ENCODE data around the gene RBM38. TPM values are rescaled to one million over a fixed set of nuclear protein-coding genes. Genes with fewer than 3 reads are reported as not detected.
"Not testable (repeated sequence)": the region's sequence is repeated elsewhere in the genome, so short reads cannot be mapped to it uniquely, and the experiment has no call there.

Gene RBM38
- total RNA-seq, 4 donors from 2014 or later, result 11.0 to 16.0 (median 12.0) TPM

DNA sequence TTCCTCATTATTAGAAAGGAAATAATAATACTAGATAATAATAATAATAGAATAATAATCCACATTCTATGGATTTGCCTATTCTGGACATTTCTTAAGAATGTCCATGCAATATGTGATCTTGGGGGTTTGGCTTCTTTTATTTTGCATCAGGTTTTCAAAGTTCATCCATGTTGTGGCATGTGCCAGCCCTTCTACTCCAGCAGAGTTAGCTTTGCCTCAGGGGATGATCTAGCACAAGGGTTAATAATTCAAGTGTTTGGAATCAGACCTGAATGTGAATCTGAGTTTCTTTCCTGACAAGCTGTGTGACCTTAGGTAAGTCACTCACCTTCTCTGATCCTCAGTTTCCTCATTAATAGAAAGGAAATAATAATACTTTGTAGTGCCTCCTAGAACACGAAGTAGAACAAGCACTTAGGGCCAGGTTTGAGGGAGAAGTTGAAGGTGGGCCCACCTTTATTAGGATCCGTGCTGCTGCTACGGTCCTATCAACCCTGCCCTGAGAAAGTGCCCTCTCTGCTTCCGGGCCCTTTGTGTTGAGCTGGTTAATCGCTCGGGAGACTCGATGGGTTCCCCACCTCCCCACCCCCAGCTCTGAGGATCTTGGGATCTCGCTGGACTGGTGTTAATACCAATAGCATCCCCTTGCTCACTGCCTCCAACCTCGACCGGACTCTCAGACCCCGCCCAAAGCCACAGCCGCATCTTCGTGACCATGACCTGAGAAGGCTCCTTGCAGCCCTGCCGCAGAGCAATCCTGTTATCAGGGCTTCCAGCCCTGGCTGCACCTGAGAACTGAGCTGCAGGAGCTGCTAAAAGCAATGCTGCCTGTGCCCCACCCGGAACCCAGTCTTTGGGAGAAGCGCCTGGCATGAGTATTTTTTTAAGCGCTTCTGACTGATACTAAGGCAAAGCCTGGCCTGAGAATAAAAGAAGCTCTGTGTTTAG is 26.9 kb downstream of the RBM38 start:
- H3K4me3 ChIP-seq (replicated peaks in 1 of 3), result no peak overlapping the region
- intact Hi-C loops (cut with DNase I), result no loop called here
- TF ChIP-seq, protein P1, sequence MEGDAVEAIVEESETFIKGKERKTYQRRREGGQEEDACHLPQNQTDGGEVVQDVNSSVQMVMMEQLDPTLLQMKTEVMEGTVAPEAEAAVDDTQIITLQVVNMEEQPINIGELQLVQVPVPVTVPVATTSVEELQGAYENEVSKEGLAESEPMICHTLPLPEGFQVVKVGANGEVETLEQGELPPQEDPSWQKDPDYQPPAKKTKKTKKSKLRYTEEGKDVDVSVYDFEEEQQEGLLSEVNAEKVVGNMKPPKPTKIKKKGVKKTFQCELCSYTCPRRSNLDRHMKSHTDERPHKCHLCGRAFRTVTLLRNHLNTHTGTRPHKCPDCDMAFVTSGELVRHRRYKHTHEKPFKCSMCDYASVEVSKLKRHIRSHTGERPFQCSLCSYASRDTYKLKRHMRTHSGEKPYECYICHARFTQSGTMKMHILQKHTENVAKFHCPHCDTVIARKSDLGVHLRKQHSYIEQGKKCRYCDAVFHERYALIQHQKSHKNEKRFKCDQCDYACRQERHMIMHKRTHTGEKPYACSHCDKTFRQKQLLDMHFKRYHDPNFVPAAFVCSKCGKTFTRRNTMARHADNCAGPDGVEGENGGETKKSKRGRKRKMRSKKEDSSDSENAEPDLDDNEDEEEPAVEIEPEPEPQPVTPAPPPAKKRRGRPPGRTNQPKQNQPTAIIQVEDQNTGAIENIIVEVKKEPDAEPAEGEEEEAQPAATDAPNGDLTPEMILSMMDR (IDR thresholded peaks at IDR 0.05), result no peak
- no peak for TF ChIP-seq POLR2A (IDR thresholded peaks at IDR 0.05)
- no peak overlapping the region for H3K27ac ChIP-seq
- DNase-seq, result no peak
- WGBS, 2 donors, result 58 to 64% methylated on average over 17 of the region's 17 CpGs
- no peaks in the 10 kb centered on the region for H3K9me3 ChIP-seq
- no peaks in the 10 kb centered on the region for H3K27me3 ChIP-seq
- H3K4me1 ChIP-seq, result no peaks in the 10 kb centered on the region
- no peaks in the 10 kb centered on the region for H3K36me3 ChIP-seq

DNA sequence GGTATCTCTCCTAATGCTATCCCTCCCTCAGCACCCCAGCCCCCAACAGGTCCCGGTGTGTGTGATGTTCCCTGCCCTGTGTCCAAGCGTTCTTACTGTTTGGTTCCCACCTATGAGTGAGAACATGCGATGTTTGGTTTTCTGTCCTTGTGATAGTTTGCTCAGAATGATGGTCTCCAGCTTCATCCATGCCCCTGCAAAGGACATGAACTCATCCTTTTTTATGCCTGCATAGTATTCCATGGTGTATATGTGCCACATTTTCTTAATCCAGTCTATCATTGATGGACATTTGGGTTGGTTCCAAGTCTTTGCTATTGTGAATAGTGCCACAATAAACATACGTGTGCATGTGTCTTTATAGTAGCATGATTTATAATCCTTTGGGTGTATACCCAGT is 28.3 kb downstream of the RBM38 start:
- H3K4me1 ChIP-seq; H3K9me3 ChIP-seq; H3K36me3 ChIP-seq; DNase-seq; H3K4me3 ChIP-seq (replicated peaks in 1 of 3); H3K27me3 ChIP-seq; H3K27ac ChIP-seq; intact Hi-C loops (cut with DNase I): not testable (repeated sequence)
- 95 to 96% methylated on average over 4 of the region's 4 CpGs for WGBS, 2 donors

DNA sequence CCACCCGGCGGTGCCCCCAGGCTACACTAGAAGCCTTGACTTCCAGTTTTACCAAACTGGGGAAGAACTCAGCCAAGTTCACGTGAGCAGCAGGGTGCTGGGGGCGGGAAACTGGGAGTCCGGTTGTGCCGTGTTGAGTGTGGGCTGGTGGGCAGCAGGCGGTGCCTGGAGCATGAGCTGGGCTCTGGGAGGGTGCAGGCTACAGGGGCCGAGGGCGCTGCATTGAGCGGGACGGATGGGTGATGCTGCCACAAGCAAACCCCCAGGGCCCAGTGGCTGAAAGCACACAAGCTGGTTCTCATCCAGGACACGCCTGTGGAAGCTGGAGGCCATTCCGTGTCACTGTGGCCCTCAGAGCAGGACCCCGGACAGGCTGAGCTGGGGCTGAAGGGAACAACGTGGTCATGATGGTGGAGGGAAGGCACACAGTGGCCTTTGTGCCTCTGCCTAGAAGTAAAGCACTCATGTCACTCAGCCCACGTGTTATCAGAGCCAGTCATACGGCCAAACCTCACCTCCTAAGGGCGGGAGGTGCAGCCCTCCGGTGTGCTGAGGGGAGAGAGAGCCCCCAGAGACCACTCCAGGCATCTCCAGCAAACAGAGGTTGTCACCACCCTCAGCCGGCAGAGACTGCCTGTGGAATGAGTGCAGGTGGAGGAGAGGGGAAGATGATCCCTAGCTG is 29.5 kb downstream of the RBM38 start:
- intact Hi-C loops (cut with DNase I), result no loop called here
- TF ChIP-seq, protein P1 (IDR thresholded peaks at IDR 0.05), result no peak
- TF ChIP-seq POLR2A (IDR thresholded peaks at IDR 0.05), result no peak
- H3K36me3 ChIP-seq, result no peaks in the 10 kb centered on the region
- no peaks in the 10 kb centered on the region for H3K27me3 ChIP-seq
- DNase-seq, result no peak
- H3K4me1 ChIP-seq, result no peaks in the 10 kb centered on the region
- H3K27ac ChIP-seq, result no peak overlapping the region
- H3K4me3 ChIP-seq (replicated peaks in 1 of 3), result no peak overlapping the region
- 73 to 77% methylated on average over 17 to 19 of the region's 20 CpGs for WGBS, 2 donors
- H3K9me3 ChIP-seq, result no peaks in the 10 kb centered on the region

DNA sequence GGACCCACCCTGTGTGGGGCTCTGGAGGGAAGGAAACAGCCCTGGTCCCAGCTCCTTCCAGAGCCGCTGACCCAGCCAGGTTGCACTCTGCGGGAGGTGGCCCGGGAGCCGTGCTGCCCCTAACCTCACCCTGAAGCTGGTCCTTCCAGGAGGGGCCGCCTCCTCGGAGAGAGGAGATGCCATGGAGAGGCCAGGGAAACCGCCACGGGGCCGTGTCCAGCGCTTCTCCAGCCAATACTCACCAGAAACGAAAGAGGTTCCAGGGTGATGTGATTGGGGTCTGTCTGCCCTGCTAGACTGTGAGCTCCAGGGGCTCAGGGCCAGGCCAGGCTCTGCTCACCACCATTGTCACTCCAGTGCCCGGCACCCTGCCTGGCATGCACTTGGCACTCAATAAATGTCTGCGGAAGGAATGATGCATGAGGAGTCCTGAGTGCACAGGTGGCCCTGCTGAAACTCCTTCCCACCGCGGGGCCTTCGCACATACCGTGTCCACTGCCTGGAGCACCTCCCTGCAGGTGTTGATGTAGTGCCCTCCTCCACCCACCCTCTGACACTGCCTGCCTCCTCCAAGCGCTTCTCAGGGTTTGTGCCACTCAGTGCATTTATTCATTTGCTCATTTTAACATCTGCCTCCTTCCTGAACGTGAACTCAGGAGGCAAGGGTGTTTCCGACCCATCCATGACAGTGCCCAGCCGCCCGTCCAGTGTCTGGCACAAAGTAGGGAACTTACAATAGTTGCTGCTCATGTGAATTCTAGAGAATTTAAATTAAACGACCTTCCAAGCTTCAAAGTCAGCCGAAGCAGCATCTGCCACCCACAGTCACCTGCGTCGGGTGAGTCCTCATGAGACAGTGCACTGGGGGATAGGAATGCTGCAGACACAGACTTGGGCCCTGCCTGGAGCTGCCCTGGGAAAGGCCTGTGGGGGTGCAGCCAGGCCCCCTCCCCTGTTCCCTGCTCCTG is 30.3 kb downstream of the RBM38 start:
- TF ChIP-seq, protein P1 (IDR thresholded peaks at IDR 0.05), result no peak
- TF ChIP-seq POLR2A (IDR thresholded peaks at IDR 0.05), result no peak
- H3K9me3 ChIP-seq, result no peaks in the 10 kb centered on the region
- WGBS, 2 donors, result 81 to 83% methylated on average over 22 to 26 of the region's 26 CpGs
- H3K27me3 ChIP-seq, result no peaks in the 10 kb centered on the region
- no peak overlapping the region for H3K4me3 ChIP-seq (replicated peaks in 1 of 3)
- no peak for DNase-seq
- H3K27ac ChIP-seq, result no peak overlapping the region
- no peaks in the 10 kb centered on the region for H3K36me3 ChIP-seq
- H3K4me1 ChIP-seq, result no peaks in the 10 kb centered on the region
- intact Hi-C loops (cut with DNase I), result no loop called here

DNA sequence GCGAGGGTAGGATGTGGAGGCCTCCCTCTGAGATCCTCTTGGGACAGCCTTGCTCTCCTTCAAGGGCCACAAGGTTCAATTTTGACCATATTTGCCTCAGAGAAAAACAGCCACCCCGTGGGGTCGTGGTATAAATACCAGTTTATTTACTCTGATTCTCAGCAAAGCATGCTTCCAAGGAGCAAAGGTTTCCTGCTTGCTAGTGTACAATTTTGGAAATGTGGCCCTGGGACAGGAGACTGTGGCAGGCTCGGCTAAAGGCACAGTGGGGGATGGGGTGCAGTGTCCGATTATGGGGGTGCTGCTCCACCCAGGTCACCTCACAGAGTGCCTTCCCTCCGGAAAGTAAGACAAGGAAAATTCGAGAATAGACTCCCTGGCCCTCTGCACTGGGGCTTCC is 31.1 kb downstream of the RBM38 start:
- intact Hi-C loops (cut with DNase I), result no loop called here
- TF ChIP-seq POLR2A (IDR thresholded peaks at IDR 0.05), result no peak
- TF ChIP-seq, protein P1 (IDR thresholded peaks at IDR 0.05), result no peak
- H3K36me3 ChIP-seq, result no peaks in the 10 kb centered on the region
- H3K9me3 ChIP-seq, result no peaks in the 10 kb centered on the region
- no peaks in the 10 kb centered on the region for H3K27me3 ChIP-seq
- no peak for DNase-seq
- 73 to 77% methylated on average over 5 to 7 of the region's 7 CpGs for WGBS, 2 donors
- H3K27ac ChIP-seq, result no peak overlapping the region
- no peaks in the 10 kb centered on the region for H3K4me1 ChIP-seq
- no peak overlapping the region for H3K4me3 ChIP-seq (replicated peaks in 1 of 3)

All from thyroid gland (tissue), 4 donors.